DOHH2 (cell line): ENCODE results near the gene POLR2C.

Experiments used
- H3F3A ChIP-seq: fragments of 200-600 bp; sonication (generic), shearing (Covaris generic); 2 replicates; pipeline ENCODE4 v1.6.0; 2016; ENCODE audit warnings: antibody characterized with exemption, mild to moderate bottlenecking; ENCODE audit not compliant: control insufficient read depth, insufficient read depth
- H3K27ac ChIP-seq: fragments of 200-600 bp; sonication (generic); 2 replicates; pipeline ENCODE4 v1.5.1; 2014; ENCODE audit warnings: low read depth, mild to moderate bottlenecking, low read length, moderate library complexity
- H3K27me3 ChIP-seq: fragments of 200-600 bp; sonication (generic); 2 replicates; pipeline ENCODE4 v1.6.1; 2014; ENCODE audit warnings: mild to moderate bottlenecking, low read length, mixed read lengths; ENCODE audit not compliant: control insufficient read depth
- H3K36me3 ChIP-seq: fragments of 200-600 bp; sonication (generic); 2 replicates; pipeline ENCODE4 v1.6.1; 2014; ENCODE audit warnings: mild to moderate bottlenecking, low read length, moderate library complexity, mixed read lengths; ENCODE audit not compliant: control insufficient read depth
- H3K4me1 ChIP-seq: fragments of 200-600 bp; sonication (generic); 2 replicates; pipeline ENCODE4 v1.6.1; 2014; ENCODE audit warnings: mild to moderate bottlenecking, low read length, mixed read lengths; ENCODE audit not compliant: control insufficient read depth
- H3K4me2 ChIP-seq: fragments of 200-600 bp; sonication (generic); 2 replicates; pipeline ENCODE4 v1.6.0; 2014; ENCODE audit warnings: mild to moderate bottlenecking, low read length, moderate library complexity
- H3K4me3 ChIP-seq: fragments of 200-600 bp; sonication (generic); 2 replicates; pipeline ENCODE4 v1.5.1; 2014; ENCODE audit warnings: mild to moderate bottlenecking, low read length, mixed read lengths
- H3K79me2 ChIP-seq: fragments of 200-600 bp; sonication (generic); 2 replicates; pipeline ENCODE4 v1.6.1; 2014; ENCODE audit warnings: mild to moderate bottlenecking, low read length, mixed read lengths; ENCODE audit not compliant: control insufficient read depth
- H3K9me2 ChIP-seq: fragments of 200-600 bp; sonication (generic); replicated peaks from 2 replicates; pipeline ENCODE4 v1.6.1; 2014; ENCODE audit warnings: mild to moderate bottlenecking, low read length, mixed read lengths; ENCODE audit not compliant: control insufficient read depth
- H3K9me3 ChIP-seq: fragments of 200-600 bp; sonication (generic); 2 replicates; pipeline ENCODE4 v1.6.1; 2014; ENCODE audit warnings: antibody characterized with exemption, low read length, mixed read lengths; ENCODE audit not compliant: control insufficient read depth, insufficient read depth
- H4K20me1 ChIP-seq: fragments of 200-600 bp; sonication (generic); 2 replicates; pipeline ENCODE4 v1.6.0; 2014; ENCODE audit warnings: low read depth, mild to moderate bottlenecking, antibody characterized with exemption, low read length, moderate library complexity; ENCODE audit not compliant: control insufficient read depth, insufficient read depth
- EZH2phosphoT487 ChIP-seq: fragments of 200-600 bp; sonication (generic); IDR thresholded peaks from 2 replicates; pipeline ENCODE4 v1.6.1; 2017; ENCODE audit warnings: borderline replicate concordance, mild to moderate bottlenecking, antibody characterized with exemption, low read length, moderate library complexity, mixed read lengths
- TF ChIP-seq, protein P1 (sequence below): fragments of 200-600 bp; sonication (generic); IDR thresholded peaks from one replicate; pipeline ENCODE4 v1.5.1; 2014; ENCODE audit warnings: antibody characterized with exemption, mild to moderate bottlenecking, low read depth, low read length; ENCODE audit not compliant: poor library complexity, severe bottlenecking

POLR2C gene

DNA sequence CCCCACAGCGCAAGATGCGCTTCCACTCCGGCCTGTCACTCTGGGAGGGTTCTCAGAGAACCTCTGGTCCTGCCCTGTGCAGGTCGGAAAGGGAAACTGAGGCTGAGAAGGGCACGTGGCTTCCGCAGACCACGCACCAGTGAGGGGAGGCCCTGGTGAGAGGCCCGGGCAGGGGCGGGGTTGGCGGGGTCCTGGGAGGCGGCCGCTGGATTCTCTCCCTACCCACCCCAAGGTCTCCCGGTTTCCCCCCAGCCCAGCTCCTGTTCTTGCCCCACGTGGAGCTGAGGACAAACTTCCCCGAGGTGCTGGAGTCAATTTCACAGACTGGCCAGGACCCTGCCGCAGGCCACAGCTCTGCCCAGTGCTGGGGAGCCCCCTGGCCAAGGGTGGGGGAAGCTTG is 46.4 kb upstream of the POLR2C start:
- Histone ChIP-seq H3K9me2 (no peaks in the 10 kb centered on the region), H4K20me1 (no peaks in the 10 kb centered on the region), H3F3A (no peaks in the 10 kb centered on the region), H3K4me2 (no peak overlapping the region), H3K36me3 (no peaks in the 10 kb centered on the region), H3K27ac (no peak overlapping the region), H3K4me3 (no peak overlapping the region), H3K79me2 (no peaks in the 10 kb centered on the region), H3K27me3 (peaks cover 46% of the 10 kb centered on the region), H3K4me1 (peaks cover 41% of the 10 kb centered on the region), H3K9me3 (no peaks in the 10 kb centered on the region)
- TF ChIP-seq EZH2phosphoT487: no peak
- TF ChIP-seq, protein P1, sequence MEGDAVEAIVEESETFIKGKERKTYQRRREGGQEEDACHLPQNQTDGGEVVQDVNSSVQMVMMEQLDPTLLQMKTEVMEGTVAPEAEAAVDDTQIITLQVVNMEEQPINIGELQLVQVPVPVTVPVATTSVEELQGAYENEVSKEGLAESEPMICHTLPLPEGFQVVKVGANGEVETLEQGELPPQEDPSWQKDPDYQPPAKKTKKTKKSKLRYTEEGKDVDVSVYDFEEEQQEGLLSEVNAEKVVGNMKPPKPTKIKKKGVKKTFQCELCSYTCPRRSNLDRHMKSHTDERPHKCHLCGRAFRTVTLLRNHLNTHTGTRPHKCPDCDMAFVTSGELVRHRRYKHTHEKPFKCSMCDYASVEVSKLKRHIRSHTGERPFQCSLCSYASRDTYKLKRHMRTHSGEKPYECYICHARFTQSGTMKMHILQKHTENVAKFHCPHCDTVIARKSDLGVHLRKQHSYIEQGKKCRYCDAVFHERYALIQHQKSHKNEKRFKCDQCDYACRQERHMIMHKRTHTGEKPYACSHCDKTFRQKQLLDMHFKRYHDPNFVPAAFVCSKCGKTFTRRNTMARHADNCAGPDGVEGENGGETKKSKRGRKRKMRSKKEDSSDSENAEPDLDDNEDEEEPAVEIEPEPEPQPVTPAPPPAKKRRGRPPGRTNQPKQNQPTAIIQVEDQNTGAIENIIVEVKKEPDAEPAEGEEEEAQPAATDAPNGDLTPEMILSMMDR: no peak

DNA sequence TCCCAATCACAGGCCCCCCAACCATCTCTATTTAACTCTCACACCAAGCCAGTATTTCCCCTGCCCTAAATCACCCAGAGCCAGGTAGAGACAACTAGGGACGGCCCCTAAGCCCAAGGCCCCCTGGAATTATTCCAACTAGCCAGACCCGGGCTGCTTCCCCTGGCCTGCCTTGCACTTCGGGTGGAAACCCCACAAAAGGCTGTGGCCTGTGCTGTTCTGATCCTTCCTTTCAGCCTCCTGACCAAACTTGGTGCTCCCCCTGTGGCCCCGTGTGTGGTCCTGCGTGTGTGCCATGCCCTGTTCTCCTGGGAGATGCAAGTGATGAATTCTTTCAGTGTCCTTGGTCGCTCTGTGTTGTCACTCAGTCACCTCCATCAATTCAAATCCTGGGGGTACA is 43.0 kb upstream of the POLR2C start:
- no peak for TF ChIP-seq EZH2phosphoT487
- TF ChIP-seq, protein P1: no peak

DNA sequence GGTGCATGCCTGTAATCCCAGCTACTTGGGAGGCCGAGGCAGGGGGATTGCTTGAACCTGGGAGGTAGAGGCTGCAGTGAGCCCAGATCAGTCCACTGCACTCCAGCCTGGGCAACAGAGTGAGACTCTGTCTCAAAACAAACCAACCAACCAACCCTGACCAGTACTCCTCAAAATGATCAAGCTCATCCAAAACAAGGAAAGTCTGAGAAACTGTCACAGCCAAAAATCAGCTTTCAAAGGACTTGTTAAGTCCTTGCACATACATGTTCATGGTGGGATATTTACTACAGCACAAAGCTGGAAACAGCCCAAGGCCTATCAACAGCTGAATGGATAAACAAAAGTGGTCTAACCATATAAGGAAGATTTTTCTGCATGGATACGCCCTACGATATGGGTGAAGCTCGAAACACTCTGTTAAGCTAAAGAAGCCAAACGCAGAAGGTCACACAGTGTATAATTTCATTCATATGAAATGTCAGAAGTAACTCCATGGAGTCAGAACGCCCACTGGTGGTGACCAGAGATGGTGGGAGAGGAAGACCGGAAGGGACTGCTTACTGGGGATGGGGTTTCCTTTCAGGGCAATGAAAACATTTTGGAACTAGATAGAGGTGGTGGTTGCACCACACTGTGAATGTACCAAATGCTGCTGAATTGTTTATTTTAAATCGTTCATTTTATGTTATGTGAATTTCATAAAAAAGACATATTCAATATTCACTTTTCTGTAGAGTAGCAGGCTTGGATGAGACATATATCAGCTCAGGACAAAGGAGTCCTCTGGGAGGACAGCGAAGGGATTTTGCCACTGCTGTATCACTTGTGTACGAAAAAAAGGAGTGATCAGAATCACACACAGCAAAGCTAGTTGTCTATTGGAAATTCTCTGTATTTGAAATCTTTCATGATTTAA is 40.2 kb upstream of the POLR2C start:
- Histone ChIP-seq H3K79me2 (no peaks in the 10 kb centered on the region), H3K4me2 (no peak overlapping the region), H3K9me2 (no peaks in the 10 kb centered on the region), H3K9me3 (no peaks in the 10 kb centered on the region), H3K36me3 (no peaks in the 10 kb centered on the region; the same call in 1 of the 2 replicates), H3F3A (peaks cover 4% of the 10 kb centered on the region; the same call in 1 of the 2 replicates), H3K27me3 (no peaks in the 10 kb centered on the region), H3K4me1 (peaks cover 21% of the 10 kb centered on the region), H3K4me3 (no peak overlapping the region), H3K27ac (no peak overlapping the region), H4K20me1 (no peaks in the 10 kb centered on the region)
- TF ChIP-seq, protein P1: peak; percentile 58
- TF ChIP-seq EZH2phosphoT487: no peak

More for the DNA sequence above, 43.0 kb upstream of the POLR2C start:
- Histone ChIP-seq H3K27me3 (peaks cover 20% of the 10 kb centered on the region), H3K4me3 (no peak overlapping the region), H3K4me2 (no peak overlapping the region), H3F3A (peaks cover 4% of the 10 kb centered on the region; the same call in 1 of the 2 replicates), H3K36me3 (no peaks in the 10 kb centered on the region), H3K9me3 (no peaks in the 10 kb centered on the region), H3K9me2 (no peaks in the 10 kb centered on the region), H3K4me1 (peaks cover 29% of the 10 kb centered on the region), H3K27ac (no peak overlapping the region), H4K20me1 (no peaks in the 10 kb centered on the region), H3K79me2 (no peaks in the 10 kb centered on the region)
